IPS DF 4.7 (cell line): Measurements from ENCODE around the gene TFEB.

Experiments used
- DNase-seq: peaks from one replicate; pipeline ENCODE4 v3.0.0-alpha.2; 2013; ENCODE audit warnings: low spot score; ENCODE audit errors: extremely low read depth

TFEB gene

DNA sequence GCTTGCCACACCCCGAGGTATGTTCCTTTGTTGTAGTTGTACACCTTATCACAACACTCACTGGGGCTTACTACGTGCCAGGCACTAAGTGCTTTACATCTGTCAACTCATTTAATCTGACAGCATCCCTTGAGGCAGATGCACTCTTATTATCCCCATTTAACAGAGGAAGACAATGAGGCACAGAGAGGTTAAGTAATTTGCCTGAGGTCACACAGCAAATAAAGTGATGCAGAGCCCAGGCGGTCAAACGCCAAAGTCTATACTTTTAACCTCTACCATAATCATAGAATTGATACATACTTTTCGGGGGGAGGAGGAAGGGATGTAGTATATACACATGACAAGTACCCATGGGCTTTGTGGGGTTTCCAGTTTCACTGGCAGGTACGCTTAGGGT, 59.4 kb downstream of the TFEB start:
- DNase-seq = no peak

DNA sequence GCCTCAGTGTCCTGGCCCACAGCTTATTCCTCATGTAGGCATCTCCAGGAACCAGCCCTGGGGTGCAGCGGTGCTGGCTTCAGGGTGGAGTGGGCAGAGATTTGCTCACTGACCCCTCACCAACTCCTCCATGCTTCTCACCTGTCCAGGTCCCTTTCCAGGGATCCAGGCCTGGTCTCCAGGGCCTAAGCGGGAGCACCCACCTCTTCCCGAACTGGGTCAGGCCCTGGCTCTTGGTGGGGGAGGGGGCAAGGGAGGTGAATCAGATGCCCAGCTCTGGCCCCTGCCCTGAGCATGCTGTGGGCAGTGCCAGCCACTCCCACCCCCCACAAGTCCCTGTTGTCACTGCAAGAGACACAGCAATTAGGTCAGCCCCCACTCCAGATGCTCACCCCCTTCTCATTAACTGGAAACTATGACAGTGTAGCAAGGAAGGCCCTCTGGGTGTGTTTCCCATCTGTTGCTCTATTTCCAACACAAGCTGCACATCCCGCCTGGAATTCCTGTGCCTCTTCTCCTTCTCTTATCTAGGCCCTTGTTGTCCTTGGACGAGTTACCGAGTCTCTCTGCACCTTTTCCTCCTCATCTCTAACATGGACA, 60.1 kb downstream of the TFEB start:
- DNase-seq = no peak

- no peak for DNase-seq
Observed at GRCh38 chr6:41674231-41675000, 61.0 kb downstream of the TFEB start.

GRCh38 chr6:41673704-41674000, 61.8 kb downstream of the TFEB start:
- DNase-seq = no peak

- no peak for DNase-seq
Observed at GRCh38 chr6:41672816-41673703, 62.3 kb downstream of the TFEB start.

GRCh38 chr6:41672016-41672415, 63.4 kb downstream of the TFEB start:
- DNase-seq = no peak

GRCh38 chr6:41671376-41671775, 64.0 kb downstream of the TFEB start:
- DNase-seq = no peak

DNA sequence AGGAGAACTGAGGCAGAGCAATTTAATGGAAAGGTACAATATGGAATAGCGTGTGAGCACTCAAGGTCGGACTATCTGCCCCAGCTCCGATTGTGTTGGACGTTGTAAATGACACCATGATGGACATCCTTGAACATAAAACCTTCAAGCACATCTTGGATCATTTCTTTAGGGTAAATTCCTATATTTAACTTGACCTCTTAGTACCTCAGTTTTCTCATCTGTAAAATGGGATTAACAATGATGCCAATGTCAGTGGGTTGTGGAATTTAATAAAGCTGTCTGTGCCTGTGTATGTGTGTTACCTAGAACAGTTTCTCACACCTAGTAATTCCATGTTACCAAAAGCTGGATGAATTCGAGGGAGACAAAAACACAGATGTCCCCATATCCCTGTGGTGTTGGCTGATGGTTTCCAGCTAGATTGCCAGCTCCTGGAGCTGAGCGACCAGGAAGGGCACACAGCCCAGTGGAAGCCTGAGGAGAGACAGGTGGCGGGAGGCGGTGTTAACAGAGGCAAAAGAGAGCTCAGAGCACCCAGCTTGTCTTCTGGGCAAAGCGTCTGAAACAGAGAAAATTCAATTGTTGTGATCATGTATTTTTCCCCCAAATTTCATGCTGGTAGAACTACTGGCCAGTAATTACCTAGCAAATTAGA, 64.6 kb downstream of the TFEB start:
- DNase-seq = no peak

GRCh38 chr6:41668968-41669367, 66.4 kb downstream of the TFEB start:
- no peak for DNase-seq

DNA sequence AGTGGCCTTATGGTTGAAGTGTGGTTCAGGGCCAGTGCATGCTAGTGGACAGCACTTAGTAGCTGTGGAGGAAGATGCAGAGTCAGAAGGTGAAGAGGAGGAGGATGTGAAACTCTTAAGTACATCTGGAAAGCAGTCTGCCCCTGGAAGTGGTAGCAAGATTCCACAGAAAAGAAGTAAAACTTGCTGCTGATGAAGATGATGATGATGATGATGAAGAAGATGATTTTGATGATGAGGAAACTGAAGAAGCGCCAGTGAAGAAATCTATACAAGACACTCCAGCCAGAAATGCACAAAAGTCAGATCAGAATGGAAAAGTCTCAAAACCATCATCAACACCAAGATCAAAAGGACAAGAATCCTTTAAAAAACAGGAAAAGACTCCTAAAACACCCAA, 68.2 kb downstream of the TFEB start:
- DNase-seq = no peak

GRCh38 chr6:41664271-41664670, 71.1 kb downstream of the TFEB start:
- DNase-seq = no peak

DNA sequence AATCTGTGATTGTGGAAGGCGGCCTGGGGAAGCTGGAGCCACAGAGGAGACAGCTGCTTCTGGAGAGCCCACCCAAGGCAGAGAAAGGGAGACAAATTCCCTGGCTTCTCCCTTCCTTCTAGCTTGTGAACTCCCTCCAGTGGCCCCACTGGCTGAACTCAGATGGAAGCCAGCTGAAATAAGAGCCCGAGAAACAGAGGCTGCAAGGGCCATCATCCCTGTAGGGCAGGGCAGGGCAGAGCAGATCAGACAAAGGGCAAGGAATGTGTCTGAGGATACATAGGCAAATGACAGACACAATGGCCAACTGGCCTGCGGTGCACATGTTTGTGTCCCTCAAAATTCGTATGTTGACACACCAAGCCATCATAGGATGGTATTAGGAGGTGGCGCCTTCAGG, 71.8 kb downstream of the TFEB start:
- DNase-seq = no peak

DNA sequence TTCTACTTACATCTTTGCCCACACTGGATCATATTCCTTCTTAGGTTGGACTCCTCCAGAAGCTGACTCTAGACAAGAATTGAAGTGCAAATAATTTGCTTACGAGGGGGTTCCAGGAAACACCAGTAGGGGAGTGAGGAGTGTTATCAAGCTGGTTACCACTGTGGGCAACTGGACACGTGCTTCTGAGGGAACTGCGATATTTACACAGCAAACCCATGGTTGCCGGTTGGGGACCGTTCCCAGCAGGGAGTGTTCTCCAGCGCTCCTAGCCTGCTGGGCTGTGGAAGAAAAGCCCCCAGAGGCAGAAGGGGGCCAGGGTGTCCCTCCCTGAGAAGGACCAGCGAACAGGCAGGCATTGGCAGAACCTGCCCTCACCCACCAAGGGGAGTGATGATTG, 75.5 kb downstream of the TFEB start:
- no peak for DNase-seq

- no peak for DNase-seq
Observed at GRCh38 chr6:41658636-41659035, 76.8 kb downstream of the TFEB start.

DNA sequence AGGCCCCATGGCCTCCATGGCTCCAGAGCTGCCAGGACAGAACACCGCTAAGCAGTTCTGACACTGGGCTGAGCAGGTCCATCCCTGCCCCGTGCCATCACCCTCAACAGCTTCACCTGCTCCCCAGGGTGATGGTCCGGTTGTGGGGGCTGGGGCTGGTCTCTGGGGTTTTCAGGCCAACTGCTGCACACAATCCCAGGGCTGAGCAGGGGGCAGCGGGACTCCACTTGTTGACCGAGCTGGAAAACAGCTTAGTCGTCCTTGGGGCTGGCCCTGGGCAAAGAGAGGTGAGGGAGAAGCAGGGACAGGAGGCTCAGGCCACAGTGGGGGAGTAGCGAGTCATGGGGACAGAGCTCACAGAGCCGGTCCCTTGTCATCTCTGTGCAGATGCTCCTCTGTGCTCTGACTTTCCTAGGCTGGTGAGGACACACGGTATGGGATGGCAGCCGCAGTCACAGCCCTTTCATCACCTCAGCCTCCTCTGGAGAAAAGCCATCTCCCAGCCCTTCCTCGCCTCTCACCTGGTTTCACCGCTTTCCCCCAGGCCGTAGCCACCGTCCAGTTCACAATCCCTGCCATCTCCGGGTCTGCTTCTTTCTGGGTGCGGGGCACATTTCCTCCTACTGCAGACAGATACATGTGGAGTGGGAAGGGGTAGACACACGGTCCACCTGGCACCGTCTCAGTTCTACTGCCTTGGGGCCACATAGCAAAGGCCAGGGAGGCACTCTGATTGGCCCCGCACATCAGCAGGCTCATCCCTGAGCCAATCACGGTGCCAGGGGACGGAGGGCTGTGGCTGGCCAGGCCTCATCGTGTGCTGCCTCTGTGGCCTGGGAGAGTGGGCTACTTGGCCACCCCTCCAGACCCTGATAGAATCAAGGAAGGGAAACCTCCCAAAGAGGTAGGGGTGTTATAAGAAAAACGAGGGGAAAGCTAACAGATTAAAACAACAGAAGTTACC, 78.0 kb downstream of the TFEB start:
- no peak for DNase-seq

DNA sequence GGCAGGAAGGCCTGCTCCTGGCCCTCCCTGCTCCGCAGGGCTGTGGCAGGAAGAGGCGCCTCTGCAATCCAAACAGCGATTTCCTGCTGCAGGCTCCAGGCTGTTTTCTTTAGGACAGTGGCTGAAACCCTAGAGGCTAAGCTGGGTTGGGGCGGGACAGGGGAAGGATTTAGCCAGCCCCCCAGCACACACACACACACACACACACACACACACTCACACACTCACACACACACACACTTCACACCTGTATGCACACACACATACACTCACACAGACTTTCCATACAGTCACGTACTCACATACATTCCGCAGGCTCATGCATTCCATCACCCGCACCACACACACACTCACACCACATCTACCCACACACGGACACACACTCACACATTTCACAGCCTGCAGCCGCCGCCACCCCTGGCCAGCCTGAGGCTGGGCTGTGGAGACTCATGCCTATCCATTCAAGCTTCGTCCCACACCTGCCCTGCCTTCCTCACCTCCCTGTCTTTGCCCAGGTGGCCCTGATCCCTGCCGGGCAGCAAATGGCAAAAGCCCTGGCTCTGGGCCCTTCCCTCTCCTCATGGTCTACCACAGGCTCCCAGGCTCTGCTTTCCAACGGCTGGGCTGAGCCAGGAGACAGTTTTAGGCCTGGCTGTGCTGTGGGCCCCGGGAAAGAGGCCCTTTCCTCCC, 79.3 kb downstream of the TFEB start:
- no peak for DNase-seq

- DNase-seq = no peak
Observed at GRCh38 chr6:41655646-41656001, 79.8 kb downstream of the TFEB start.

DNA sequence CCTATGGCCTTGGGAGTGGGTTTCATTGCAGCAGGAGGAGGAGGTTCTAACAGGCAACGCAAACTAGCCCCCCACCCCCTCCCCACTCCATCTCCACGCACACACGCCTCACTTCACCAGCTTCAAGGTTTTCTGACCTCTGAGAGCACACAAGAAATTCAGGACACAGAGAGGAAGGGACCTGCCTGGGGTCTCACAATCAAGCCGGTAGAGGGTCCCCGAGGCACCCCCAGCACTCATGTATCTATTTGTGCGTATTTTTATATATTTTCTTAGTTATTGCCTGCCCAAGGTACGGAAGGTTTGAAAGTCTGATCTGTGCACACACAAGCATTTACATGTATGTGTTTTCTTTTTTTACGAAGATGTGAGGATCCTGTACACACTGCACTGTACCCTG, 80.2 kb downstream of the TFEB start:
- DNase-seq = no peak

GRCh38 chr6:41654698-41655151, 80.7 kb downstream of the TFEB start:
- no peak for DNase-seq

DNA sequence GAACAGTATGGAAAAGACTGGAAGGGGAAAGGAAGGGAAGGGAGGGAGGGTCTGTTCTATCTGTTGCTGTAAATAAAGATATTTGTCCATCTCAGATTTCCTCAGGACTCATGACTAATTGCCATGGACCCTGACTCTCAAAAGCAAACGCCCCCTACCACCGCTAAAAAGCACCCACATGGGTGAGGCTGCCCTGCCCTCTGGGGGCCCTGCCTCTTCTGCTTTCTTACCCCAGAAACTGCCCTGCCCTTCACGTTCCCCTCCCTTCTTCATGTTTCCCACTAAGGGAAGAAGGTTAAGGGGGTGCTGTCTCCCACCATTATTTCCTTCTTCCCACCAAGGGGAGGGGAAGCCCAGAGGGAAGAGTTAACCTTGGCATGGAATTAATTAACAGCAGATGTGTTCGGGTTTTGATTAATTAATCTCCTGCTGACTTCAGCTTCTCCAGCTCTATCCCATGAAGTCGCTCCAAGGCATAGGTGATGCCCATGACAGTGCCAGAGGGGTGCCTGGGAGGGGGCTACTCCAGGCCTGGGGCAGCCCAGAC, 81.2 kb downstream of the TFEB start:
- no peak for DNase-seq
